Measurements from ENCODE around the gene GAB2.

GRCh38 chr11:78406568-78407196 is 10.9 kb downstream of the GAB2 start:
- TF ChIP-seq POLR2AphosphoS5 (IDR thresholded peaks at IDR 0.05; ENCODE audit: low read depth, low read length): no peak
- no peak for TF ChIP-seq REST (IDR thresholded peaks at IDR 0.05; ENCODE audit: insufficient read depth in 1 of 2, low read depth in 2 of 2, low read length in 2 of 2)
